Ovary (tissue), 3 donors: ENCODE measurements around the gene MMD.

Experiments used
- CTCF ChIP-seq, 3 donors: fragments of 450-650 bp in 2 of 3; fragments of 200-600 bp in 1 of 3; IDR thresholded peaks; one replicate each; pipeline versions ENCODE4 v1.5.1 to v1.8.0; 2016 to 2022; ENCODE audit warnings: antibody characterized with exemption in 3 of 3, mild to moderate bottlenecking in 1 of 3
- EP300 ChIP-seq: sonication (generic); formaldehyde crosslinking; IDR thresholded peaks from one replicate; pipeline ENCODE4 v1.6.1; 2017; ENCODE audit warnings: antibody characterized with exemption
- POLR2A ChIP-seq: fragments of 450-650 bp; IDR thresholded peaks from one replicate; pipeline ENCODE4 v1.6.1; 2017; ENCODE audit warnings: antibody characterized with exemption, mild to moderate bottlenecking, moderate library complexity
- donor health status: DM: no; HTN: no; CAD: no.

GRCh38 chr17:55405600-55405999 lies 16.0 kb downstream of the MMD start:
- TF ChIP-seq EP300, result no peak
- no peak for TF ChIP-seq CTCF (IDR thresholded peaks at IDR 0.05)
- TF ChIP-seq POLR2A, result no peak
